Non-pigmented ciliary epithelial cell (primary cell): Measurements from ENCODE around the gene MAG.

Source experiments
- DNase-seq: peaks from one replicate; pipeline ENCODE4 v3.0.0-alpha.2; 2010; ENCODE audit warnings: low read depth

Gene MAG, protein sequence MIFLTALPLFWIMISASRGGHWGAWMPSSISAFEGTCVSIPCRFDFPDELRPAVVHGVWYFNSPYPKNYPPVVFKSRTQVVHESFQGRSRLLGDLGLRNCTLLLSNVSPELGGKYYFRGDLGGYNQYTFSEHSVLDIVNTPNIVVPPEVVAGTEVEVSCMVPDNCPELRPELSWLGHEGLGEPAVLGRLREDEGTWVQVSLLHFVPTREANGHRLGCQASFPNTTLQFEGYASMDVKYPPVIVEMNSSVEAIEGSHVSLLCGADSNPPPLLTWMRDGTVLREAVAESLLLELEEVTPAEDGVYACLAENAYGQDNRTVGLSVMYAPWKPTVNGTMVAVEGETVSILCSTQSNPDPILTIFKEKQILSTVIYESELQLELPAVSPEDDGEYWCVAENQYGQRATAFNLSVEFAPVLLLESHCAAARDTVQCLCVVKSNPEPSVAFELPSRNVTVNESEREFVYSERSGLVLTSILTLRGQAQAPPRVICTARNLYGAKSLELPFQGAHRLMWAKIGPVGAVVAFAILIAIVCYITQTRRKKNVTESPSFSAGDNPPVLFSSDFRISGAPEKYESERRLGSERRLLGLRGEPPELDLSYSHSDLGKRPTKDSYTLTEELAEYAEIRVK

DNA sequence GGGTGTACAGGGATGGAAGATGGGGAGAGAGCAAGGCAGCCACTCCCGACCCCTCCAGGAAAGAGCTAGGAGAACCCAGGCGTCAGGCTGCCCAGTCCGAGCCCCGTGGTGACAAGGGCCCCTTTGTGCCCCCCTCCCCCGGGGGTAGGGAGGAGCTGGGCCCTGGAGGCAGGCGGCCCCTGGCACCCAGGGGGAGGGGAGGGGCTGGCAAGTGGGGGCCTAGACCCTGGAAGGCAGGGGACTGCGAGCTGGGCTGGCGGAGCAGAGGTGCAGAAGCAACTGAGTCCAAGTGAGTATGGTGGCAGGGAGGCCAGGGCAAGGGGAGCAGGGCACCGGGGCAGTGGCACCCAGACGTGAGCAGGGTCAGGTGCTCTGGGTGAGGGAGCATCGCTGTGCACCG lies at the start of gene MAG:
MAG (plus strand) TSS at position 246 of the 400 bp plus-strand sequence. CDS start 3,248 bp downstream, outside the sequence.
- DNase-seq, result no peak

DNA sequence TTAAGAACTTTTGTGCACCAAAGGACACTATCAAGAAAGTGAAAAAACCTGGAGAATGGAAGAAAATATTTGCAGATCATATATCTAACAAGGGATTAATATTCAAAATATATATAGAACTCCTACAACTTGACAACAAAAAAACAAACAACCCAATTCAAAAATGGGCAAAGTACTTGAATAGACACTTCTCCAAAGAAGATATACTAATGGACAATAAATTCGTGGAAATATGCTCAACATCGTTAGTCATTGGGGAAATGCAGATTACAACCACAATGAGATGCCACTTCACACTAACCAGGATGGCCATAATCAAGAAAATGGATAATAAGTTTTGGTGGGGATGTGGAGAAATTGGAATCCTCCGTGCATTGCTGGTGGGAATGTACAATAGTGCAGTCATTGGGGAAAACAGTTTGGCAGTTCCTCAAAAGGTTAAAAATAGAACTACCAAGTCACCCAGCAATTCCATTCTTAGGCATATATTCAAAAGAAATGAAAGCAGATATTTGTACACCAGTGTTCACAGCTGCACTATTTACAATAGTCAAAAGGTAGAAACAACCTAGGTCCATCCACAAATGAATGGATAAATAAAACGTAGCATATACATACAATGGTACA lies 45.4 kb upstream of the MAG start:
- DNase-seq, result no peak

DNA sequence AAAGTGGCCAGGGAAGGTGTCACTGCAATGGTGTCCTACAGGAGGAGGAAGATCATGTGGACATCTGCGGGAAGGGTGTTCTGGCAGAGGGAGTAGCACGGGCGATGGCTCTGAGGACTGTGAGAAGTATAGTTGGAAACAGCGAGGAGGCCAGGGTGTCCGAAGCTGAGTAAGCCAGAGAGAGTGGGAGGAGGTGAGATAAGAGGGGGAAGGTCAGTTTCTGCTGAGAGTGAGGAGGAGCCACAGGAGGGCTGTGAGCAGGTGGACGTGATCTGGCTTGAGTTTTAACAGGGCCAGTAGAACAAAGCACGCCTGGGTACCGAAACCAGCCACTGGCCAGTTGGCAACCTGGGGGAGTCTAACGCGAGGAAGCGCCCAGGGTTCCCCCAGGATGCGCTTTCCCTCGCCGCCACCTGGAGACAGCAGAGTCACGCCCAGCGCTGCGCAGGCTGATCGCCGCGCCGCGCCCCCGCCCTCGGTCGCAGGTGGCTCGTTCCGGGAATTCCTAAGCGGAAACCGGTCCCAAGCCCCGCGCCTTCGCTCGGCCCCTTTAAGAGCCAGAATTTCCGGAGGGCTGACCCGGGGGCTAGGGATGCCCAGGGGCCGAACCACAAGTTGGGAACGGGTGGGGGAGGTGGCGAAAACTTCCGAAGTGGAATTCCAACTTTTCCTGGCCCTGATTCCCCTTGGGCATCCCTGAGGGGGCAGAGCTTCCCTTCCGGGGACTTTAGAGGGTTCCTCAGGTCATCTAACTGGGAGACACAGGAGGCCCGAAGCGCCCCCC lies 44.2 kb upstream of the MAG start:
- no peak for DNase-seq

DNA sequence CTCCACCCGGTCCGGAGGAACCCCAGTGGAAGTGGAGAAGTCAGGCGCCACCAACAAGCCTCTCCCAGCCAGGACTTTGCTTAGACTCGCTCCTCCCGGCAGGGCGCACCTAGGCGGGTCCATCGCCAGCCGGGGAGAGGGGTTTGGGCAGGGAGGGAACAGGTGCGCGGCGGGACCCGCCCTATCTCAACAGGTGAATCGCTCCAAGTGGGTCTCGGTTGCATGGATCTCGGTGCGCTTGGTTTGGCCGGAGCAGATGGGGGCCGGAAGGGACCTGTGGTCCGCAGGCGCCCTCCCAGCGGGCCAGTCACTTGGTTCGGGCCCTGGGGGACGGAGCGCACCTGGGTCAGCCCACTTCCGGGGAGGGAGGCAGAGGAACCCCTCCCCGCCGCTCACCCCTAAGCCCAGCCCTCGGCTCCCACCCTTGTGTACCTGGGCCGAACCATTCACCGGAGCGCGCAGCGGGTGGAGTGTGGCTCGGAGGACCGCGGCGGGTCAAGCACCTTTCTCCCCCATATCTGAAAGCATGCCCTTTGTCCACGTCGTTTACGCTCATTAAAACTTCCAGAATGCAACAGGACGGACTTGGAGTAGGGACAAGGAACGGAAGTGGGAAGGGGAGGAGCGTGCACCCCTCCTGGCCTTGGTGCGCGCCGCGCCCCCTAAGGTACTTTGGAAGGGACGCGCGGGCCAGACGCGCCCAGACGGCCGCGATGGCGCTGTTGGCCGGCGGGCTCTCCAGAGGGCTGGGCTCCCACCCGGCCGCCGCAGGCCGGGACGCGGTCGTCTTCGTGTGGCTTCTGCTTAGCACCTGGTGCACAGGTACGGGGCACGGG lies 43.4 kb upstream of the MAG start, which contains the start of gene LSR:
LSR (plus strand) TSS at position 693 of the 836 bp plus-strand sequence; CDS start at position 714, 21 bp downstream.
- DNase-seq, result no peak

DNA sequence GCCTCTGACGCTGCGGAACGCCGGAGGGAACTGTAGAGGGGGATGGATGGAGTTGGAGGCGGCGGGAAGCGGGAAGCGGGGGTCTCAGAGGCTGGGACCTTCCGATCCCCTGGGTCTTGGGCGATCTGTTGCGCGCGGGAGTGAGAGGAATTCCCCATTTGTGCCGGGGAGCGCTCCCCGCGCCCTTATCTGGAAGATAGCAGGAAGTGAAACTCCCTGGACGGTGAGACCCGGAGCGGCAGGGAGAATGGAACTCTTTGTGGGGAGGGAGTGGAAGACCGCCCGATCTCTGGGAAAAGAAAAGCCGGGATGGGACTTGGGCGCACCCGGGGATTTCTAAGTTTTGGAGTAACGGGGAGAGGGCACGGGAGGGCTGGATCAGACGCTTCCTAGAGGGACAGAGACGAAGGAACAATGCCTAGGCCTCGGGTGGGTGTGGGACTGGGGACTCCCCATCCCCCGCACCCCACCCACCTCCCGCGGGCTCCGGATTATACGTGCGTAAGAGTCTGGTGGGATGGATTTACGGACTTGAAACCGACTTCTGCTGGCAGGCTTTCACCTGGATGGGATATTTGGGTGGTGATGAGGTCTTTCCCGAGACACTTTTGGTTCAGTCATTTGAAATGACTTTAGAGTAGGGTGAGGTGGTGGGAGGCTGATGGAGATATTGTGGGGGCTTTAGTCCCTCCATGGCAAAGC lies 42.7 kb upstream of the MAG start:
- DNase-seq, result no peak

DNA sequence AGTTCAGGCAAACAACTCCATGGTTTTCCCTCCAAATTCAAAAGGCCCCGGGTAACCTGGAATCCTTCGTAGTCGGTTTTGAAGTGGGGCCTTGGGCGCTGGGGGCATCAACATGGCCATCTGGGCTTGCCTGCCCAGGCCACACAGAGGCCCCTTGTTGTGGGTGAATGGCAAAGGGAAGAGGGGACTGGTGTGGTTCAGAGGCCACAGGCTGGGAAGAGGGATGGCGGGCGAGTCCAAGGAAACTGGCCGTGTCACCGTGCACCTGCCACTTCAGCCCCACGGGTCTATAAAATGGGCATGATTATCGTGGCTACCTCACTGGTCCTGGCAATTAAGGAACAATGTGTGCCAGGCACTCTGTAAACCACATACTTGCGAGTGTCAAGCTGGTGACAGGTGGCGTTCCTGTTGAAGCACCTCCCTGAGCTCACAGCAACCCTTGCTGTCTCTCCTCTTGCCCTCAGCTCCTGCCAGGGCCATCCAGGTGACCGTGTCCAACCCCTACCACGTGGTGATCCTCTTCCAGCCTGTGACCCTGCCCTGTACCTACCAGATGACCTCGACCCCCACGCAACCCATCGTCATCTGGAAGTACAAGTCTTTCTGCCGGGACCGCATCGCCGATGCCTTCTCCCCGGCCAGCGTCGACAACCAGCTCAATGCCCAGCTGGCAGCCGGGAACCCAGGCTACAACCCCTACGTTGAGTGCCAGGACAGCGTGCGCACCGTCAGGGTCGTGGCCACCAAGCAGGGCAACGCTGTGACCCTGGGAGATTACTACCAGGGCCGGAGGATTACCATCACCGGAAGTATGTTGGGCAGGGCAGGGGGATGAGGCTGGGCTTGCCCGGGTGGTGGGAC lies 41.9 kb upstream of the MAG start:
- DNase-seq, result no peak

DNA sequence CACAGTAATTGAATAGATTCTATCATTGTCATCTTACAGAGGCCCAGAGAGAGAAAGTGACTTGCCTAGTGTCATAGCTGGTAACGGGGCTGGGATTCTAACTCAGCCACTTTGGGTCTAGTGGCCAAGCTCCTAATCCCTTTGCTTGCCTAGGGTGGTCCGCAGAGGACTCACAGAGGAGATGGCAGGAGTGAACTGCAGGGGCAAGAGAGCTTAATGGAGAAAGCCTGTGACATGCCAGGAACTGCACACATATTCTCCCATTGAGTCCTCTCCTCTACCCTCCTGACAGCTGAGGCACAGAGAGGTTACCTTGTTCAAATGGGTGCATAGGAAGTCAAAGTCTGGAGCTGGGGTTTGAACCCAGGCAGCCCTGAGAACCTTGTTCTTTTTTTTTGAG lies 40.5 kb upstream of the MAG start:
- DNase-seq, result no peak

DNA sequence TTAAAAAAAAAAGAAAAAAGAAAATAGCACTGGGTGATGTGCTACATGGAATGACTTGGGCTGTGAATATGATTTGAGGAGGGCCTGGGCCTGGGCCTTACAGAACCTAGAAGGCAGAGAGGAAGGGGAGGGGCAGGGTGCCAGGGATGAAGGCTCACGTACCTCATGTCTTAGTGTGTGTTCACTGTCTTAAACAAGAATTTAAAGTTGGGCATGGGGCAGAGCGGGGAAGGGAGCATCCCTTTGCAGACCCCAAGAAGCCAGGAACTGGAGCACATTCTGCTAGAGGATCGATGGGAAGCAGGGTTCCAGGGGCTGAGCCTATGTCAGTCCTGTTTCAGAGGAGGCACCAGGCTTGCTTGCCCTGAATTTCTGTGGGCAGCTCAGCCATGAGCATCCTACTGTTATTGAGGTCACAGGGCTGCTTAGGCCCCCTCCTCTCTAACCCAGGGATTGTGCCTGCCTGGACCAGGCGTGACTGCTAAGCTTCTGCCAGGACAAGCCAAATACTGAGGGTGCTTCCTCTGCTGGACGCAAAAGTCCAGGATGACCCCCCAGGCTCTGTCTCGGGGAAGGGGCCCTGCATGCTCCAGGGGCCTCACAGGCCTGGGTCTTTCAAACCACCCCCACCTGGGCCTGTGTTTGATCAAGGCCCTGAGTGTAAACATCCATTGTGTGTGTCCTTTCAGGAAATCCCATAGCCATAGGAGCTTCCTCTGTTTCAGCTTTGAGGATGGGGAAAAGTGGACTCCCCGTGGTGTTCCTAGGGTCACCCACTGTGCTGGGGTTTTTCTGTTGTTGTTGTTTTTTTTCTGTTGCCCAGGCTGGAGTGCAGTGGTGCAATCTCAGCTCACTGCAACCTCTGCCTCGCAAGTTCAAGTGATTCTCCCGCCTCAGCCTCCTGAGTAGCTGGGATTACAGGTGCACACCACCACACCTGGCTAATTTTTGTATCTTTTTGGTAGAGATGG lies 38.4 kb upstream of the MAG start:
- DNase-seq, result no peak

DNA sequence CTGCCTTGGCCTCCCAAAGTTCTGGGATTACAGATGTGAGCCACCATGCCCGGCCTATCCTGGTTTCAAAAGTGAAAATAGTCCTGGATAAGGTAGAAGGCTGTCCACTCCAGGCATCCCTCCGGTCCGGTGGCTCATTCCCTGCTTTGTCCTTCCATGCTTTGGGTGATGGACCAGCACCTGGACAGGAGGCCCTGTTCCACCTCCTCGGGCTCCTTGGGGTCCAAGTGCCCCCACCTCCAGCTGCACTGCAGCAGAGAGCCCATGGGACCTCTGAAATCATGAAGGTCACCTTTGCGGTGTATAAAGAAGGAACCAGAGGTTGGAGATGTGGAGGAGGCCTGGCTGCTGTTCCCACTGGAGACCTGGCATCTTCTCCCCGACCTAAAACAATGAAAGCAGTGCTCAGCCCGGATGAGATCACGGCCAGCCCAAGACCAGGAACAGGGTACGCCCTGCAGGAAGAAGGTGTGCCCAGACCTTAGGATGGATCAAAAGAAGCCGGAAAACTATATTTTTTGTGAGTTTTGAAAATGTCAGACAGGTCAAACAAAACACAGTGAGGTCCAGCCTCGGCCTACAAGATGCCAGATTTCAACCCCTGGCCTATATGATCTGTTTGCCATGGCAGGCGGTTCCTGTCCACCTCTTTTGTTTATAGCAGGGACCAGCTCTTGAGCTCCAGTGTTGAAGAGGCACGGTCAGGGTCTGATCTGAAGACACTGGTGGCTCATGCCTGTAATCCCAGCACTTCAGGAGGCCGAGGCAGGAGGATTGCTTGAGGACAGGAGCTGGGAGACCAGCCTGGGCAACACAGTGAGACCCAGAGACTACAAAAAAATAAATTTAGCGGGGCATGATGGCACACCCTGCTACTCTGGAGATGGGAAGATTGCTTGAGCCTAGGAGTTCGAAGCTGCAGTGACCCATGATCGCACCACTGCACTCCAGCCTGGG lies 37.3 kb upstream of the MAG start:
- no peak for DNase-seq

DNA sequence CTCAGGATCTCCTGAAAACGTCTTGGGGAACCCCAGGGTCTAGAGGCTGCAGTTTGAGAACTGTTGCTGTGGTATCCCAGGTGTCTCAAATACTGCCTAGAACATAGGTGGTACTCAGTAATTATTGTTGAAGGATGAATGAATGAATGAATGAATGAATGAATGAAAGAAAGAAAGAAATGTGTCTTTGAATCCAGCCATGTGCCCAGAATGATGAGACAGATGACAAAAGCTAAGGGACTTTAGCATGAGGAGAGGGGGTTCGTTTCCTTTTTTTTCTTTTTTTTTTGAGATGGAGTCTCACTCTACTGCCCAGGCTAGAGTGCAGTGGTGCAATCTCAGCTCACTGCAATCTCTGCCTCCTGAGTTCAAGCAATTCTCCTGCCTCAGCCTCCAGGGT lies 35.4 kb upstream of the MAG start:
- DNase-seq, result no peak

DNA sequence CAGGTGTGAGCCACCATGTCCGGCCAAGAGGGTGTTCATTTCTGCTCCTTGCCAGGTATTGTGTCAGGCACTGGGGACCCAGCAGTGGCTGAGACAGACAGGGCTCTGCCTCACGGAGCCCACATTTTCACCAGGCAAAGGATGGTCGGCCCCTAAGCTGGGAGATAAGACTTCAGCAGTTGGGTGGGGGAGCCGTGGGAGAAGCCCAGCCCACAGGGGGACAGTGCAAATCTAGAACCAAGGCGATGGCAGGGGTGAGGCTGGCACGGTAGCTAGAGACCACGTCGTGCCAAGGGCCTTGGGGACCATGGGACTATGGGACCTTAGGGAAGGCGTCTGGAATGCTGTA lies 34.9 kb upstream of the MAG start:
- no peak for DNase-seq

DNA sequence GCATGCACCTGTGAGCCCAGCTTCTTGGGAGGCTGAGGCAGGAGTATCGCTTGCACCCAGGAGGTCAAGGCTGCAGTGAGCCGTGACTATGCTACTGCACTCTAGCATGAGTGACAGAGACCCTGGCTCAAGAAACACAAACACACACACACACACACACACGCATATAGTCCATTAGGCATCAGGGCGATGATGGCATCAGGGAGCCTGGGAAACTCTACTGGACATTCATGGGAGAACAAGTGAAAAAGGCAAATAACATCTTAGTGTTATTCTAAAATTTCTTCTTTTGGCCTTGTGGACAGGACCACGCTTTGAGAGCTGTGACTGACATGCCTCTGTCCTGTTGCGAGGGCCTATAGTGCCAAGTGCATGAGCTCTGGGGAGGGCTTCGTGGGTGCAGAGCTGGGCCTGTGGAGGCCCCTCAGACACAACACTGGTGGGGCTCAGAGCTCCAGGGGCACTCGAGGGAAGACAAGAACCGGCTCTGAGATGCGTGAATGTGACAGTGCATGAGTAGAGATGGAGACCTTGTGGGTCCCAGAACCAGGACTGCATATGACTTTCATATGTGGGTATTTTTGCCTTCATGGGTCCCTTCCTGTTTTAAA lies 31.2 kb upstream of the MAG start:
- DNase-seq, result no peak

DNA sequence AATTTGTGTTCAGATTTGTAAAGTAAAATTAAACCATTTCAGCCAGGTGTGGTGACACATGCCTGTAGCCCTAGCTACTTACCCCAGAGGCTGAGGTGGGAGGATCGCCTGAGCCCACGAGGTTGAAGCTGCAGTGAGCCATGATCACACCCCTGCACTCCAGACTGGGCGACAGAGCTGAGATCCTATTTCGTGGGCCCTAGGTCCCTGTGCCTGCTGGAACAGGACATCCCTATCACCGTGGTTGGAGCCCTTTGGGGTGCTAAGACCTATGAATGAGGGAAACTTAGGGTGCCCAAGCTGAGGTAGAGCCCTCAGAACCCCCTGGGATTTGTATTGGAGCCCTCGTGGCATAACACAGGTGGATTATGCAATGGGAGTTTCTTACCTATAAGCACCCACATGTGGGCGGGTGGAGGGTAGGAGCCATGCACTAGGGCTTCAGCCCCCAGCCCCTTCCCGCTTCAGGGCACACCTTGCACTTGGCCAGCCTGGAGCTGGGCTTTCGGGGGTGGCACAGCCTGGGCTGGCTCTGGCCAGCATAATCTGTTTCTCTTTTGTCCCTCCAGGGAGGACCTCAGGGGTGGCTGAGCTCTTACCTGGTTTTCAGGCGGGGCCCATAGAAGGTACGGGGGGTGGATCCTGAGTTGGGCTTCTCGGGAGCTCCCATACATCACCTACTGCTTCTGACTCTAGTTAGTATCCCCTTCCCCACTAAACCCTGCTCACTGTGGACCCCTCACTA lies 30.4 kb upstream of the MAG start:
- no peak for DNase-seq

DNA sequence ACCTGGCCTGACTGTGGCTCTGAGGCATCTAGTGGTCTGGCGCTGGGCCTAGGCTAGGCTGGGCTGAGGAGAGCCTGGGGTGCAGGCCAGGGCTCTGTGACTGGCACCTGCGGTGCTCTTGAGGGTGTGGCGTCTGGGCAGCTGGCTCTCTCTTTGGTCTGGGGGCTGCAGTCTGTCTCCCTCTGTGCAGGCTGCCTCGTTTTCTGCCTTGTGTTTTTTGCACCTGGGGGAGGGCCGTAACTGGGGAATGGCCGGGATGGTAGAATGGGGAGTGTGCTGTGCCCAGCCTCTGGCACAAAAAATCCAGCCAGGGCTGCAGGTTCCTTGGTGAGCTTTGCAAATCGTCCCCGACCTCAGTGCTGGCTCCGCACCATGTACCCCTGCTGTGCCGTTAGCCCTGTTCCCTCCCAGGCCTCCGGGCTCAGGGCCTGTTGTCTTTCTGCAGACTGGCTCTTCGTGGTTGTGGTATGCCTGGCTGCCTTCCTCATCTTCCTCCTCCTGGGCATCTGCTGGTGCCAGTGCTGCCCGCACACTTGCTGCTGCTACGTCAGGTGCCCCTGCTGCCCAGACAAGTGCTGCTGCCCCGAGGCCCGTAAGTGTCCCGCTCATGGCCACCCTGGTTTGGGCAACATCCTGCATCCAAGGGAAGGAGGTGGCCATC lies 29.7 kb upstream of the MAG start:
- no peak for DNase-seq

DNA sequence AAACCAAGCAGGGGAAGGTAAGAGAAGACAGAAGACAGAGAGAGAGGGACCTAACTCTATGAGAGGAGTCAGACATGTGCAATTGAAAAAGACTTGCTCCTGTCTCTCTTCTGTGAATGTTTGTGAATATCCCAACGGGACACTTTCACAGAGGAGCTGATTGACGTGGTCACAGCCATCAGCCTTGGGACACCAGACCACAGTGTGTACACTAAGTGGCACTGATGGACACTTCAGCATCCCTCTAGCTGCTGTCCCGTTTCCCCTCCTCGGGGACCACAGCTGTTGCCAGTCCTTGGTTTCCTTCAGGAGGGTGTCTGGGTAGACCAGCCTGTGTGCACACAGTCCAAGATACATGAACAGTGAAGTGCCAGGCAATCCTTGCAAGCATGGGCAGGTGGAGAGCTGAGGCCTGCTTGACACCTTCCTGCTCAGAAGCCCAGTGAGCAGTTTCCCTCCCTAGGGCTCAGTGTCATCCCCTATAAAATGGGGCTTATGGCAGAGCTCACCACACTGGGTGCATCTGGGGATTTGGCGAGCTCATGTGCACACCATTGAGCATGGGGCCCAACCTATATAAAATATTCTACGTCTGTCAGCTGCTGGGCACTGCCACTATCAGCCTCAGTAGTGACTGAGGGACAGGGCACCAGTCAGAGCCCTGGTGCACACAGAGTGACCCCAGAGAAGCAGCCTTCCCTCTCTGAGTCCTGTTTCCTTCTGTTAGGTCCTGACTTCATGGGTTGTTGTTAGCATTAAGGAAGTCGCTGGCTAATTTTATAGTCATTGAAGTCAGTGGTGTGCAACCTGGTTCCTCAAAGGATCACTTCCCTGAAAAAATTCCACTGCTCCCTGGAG lies 27.5 kb upstream of the MAG start:
- no peak for DNase-seq
